NCI-H1092 (cell line): ENCODE results near the gene NAA38.

Experiments used
- DNase-seq: peaks from one replicate; lab custom pipeline; 2025; lab: John Stamatoyannopoulos, UW

The NAA38 gene

DNA sequence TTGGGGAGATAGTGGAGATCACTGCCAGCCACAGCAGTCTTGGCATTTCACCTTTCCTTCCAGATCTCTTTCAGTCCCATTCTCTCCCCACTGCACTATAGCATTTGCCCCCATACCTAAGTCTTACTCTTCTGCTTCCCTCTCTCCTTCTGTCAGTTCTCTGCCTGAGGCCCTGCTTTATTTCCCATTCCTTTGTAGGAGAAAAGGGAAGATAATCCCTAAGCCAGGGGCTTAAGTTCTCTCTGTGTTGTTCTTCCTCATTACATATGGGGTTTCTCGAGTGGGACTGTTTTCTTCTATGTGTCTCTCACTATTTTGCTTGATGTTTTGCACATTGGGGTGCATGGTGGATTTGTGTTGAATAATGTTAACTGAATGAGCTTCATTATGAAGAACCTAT, 16.9 kb downstream of the NAA38 start:
- DNase-seq = no peak

DNA sequence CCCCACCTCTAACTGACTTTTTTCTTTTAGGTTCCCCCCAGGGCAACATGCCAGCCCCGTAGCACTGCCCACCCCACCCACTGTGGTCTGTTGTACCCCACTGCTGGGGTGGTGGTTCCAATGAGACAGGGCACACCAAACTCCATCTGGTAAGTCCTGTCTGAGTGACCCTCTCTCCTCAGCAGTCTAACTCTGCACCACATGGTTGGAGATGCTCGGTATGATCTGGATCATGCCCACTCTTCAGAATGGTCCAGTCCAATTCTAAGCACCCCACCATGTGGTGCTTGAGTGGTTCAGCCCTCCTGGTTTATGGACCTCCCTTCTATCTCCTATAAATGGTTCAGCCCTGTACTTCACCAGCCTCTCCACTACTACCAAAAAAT, 17.5 kb downstream of the NAA38 start:
- DNase-seq = no peak

DNA sequence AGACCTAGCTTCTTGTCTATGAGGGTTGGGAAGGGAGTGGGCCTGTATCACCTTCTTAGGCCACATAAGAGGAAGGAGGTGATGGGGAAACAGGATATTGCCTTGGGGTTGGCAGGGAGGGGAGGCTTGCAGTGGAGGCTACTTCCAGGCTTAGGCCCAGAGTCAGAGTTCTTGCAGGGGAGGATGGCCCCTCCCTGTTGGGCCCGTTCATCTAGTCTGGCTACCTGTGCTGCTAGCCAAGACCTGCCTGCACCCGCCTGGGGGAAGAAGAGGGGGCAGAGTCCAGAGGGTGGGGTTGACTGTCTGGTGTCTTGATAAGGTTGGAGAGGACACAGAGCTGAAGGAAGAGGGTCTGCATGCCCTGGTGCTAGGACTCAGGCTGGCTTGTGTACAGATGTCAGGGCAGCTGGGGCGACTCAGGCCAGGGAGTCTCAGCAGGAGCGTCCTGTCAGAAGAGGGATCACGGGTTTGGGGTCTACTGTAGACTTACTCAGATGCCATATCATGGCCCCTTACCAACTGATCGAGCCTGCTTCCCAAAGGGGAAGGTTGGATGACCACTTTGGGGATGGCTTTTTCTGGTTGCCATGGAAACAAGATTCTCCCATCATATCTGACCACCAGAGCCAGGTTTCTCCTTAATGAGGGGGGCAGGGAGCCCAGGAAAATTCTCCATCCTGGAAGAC, 18.0 kb downstream of the NAA38 start:
- no peak for DNase-seq

DNA sequence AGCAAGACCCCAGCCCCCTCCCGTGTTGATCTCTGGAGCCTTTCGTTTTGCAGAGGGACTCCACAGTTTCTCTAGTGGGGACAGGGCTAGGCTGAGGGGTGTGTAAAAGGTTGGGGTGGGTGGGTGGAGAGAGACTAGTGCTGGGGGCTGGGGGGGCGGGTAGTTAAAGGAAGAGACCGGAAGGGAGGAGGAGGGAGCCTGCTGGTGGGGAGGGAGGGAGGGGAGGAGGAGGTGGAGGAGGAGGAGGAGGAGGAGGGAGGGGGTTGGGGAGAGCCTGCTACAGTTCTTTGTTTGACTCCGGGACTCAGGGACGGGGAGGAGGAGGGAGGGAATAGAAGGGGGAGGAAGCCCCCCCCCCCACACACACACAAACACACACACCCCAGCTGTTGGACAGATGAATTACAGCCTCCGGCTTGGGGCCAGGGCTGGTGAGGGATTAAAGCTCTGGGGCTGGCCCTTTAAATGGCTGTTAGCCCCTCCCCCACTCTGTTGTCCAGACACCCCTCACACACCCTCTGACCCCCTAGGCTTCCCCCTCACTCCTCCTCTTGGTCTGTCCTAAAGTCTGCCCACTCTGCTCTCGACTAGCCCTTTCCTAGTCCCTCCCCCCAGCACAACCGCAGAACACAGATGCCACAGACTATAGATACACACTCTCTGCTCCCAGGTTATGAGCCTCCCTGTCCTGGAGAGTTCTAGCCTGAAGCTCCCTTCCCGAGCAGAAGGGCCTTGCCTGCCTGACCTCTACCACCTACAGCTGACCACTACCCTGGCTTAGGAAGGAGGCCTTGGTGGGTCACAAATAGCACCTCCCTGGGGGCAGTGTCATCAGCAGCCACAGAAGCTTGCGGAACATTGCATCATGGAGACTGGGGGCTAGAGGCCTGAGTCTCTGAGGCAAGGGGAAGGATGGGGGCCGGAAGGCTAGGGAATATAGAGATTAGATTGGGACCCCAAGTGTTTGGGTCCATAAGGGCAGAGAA, 19.0 kb downstream of the NAA38 start:
- DNase-seq = no peak

DNA sequence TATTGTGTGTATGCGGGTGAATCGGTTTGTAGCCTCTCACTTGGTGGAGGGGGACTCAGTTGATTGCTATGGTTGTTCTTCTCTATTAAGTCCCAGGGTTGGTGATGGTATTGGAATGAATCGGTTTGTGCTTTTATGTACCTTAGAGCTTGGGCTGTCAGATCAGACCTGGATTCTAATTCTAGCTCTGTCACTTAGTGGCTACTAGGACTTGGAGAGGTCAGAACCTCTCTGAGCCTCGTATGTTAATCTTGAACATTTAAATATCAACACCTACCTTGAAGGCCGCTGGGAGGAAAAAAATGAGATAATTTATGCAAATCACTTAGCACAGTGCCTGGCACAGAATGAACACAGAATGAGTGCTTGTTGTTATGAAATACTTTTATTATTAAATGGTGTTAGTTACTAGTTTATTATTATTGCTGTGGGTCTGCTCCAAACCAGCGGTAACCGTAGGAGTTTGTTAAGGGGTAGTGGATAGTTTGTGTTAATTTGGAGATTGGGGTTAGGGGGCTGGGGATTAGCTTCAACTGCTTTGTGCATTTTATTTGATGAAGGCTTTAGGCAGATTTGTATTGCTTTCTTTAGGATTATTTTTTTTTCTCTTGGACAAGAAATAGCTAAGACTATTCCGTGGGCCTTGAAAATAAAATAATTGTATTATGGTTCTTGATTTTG, 19.8 kb downstream of the NAA38 start:
- no peak for DNase-seq

DNA sequence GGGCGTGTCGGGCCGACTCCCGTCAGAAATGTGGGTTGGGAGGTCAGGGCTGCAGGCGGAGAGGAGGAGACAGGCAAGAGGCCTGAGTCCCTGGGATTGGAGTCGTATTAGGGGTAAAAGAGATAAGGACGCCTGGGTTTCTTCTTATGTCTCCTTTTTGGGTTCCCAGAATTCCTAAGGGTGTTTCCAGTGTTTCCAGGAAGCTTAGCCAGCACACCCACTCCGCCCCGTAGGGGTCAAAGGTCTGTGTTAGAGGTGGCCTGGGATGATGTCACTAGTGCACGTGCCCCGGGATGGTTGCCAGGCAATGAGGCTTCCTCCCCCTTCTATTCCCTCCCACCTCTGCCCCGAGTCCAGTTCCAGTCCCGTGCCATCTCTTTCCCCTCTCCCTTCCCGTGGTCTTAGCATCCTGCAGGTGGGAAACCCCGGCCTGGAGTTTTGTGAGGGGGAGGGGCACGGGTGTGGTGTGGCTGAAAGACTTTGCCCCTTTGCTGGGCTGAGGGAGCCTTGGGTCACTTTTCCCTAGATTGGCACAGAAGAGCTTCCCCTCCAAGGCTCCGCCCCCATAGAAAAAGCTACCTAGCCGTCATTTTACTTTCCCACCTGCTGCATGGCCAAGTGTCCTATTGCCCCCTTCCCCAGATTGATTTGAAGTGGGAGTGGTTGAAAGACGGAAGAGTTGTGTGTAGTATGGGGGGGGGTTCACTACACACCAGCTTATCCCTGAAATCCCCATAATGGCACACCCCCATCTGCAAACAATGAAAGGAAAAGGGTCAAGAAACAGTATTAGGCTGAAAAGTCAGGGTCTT, 20.6 kb downstream of the NAA38 start:
- DNase-seq = peak; percentile 92

DNA sequence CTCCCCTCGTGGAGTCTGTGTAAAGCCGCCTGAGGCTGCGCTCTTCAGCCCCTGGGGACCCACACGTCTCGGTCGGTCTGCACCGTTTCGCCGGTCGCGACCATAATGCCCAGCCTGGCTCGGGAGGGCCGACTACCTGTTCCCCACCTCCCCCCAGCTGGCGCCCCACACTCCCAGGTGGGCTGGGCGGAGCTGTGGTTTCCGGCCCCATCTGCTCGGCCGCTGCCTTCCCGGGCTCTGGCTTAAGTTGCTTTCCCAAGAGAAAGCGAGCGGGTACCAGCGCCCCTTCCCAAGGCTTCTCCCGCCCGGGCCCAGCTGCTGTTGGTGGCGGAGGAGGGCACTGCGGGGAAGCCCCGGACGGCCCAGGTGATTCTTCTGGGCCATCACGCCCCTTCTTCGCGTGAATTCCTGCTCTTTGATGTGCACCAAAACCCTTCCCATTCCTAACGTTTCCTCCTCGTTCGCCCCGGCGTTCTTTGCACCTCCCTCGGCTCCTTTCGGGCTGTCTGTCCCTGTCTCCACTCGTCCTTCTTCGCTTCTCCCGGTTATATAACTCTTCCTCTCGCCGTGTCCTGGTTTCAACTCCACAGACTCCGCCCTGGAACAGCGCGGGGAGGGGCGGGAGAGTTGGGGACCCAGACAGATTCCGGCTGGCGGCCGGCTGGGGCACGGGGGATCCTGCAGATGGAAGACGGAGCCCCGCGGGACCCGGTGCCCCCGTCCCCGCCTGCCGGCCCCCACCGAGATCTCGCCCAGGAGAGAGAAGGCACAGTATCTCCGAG, 21.4 kb downstream of the NAA38 start:
- no peak for DNase-seq

DNA sequence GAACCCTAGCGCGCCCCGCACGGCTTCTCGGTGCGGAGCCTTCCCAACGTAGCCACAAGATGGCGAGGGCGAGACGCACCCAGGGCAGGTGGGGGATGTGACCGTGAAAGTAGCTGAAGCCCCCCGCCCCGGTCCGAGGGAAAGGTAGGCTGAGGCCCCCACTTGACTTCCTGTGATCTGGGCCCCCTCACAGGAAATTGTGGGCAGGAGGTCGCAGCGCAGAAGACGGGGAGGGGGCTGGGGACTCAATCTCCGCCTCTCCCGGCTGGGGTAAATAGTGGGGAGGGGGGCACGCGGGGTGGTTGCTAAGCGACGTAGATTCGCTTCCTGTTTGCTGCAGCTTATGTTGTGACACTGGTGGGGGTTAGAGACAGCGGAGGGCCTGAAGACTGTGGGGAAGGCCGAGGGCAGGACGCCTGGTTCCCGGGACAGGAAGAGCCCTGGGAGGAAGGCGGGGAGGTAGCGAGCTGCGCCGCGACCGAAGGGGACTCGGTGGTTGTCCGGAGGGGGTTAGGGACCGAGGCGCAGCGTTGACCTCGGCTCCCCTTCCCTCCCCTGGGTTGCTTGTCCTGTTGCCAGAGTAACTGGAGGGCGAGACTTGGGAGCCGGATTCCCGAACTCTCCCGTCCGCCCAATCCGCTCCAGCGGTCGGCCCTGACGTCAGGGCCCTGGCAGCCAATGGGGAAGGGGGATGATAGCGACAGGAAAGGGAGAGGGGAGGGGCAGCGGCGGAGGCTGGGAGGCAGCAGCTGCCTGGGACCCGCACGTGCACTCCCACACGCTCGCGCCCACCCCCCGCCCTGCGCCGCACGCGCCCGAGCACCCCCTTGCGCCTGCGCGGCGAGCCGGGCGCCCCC, 22.2 kb downstream of the NAA38 start:
- peak; percentile 94 for DNase-seq

DNA sequence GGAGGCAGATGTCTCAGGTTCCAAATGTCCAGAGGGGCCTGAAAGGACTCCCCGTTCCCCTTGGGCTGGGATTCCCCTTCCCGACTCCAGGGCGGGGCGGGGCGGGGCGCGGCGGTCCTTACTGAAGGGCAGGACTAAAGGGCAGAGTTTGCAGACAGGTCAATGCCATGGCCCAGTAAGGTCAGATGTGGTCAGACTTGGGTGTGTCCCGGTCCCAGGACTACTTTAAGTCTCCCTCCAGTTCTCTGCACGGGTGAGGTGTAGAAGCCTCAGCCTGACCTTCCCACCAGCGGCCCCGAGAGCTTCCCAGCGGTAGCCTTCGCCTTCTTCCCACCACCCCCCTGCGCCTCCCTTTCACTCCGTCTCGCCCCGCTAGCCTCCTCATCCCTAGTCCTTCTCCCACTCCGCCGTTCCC, 22.8 kb downstream of the NAA38 start:
- no peak for DNase-seq

DNA sequence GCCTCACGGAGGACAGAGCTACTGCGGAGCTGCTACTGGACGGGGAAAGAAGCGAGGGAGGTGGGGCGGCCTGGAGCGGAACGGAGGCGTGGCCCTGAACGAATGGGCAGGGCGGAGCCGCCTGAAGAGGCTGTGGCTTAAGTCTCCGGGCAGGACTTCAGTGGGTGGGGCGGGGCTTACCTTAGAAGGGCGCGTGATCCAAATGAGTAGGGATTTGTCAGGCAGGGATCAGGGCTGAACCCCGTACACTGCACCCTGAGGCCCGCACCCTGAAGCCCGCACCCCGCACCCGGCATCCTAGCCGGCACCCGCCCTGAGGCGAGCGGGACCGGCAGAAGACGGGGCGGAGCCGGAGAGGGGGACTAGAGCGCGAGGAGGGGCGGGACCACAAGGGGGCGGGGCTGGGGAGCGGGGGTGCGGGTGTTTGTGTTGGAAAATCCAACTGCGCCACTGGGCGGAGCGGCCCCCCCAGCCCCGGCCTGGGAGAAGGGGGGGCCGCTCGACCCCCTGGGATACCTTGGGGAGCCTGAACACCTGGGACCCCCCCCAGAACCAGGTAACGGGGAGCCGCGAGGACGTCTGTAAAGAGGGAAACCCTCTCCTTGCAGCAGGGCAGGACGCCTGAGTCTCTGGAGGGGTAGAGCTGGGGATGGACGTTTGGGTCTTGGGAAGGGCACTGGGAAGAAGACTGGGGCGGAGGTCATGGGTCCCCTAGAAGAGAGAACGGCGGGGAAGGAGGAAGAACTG, 23.4 kb downstream of the NAA38 start, which contains the start of gene KDM6B:
KDM6B (plus strand) TSS at position 423 of the 747 bp plus-strand sequence. CDS start 11,338 bp downstream, outside the sequence.
- peak; percentile 58 for DNase-seq

DNA sequence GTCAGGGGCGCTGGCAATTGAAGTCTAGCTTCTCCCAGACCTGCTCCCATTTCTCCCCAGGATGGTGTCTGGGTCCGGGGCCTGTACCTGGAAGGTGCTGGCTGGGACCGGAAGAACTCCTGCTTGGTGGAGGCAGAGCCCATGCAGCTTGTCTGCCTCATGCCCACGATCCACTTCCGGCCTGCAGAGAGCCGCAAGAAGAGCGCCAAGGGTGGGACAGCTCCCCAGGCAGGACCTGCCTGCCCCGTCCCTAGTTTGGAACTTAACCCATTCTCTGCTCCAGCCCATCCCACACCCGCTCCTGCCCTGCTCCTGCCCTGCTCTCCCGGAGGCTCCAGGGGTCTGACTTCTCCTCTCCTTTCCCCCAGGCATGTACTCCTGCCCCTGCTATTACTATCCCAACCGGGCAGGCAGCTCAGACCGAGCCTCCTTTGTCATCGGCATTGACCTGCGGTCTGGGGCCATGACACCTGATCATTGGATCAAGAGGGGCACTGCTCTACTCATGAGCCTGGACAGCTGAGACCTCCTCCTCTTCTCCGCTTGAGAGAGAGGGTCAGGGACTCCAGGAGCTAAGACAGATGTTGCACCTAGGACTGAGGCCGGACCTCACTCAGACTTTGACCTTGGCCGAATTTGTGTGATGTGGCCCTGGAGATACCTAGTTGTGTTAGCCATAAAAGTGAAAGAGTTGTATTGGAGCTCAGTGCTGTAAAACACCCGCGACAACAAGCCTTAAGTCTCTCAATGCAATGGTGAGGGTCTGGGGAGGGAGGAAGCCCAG, 24.2 kb downstream of the NAA38 start:
- DNase-seq = no peak

DNA sequence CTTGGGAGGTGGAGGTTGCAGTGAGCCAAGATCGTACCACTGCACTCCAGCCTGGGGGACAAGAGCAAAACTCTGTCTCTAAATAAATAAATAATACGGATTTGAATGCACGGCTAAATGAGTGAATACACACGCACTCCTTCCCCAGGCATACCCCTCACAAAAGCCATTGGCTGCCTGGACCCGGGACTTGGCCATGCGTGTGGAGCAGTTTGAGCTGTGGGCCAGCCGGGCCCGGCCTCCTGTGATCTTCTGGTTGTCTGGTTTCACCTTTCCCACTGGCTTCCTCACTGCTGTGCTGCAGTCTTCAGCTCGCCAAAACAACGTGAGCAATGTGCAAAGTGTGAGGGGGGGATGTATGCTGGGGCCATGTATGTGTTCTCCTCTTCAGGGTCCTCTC, 24.9 kb downstream of the NAA38 start:
- no peak for DNase-seq

DNA sequence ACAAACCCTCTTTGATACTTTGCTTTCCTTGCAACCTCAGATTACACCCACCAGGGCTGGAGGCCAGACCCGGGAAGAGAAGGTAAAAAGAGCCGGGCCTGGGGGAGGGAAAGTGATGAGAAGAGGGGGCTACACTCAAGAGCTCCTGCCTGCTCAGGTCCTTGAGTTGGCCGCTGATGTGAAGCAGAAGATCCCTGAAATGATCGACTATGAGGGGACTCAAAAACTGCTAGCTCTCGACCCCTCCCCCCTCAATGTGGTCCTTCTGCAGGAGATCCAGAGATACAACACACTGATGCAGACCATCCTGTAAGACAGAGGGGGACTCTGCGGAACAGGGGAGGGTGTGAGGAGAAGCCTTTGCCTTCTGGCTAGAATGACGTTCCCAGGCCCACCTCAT, 26.1 kb downstream of the NAA38 start:
- no peak for DNase-seq

DNA sequence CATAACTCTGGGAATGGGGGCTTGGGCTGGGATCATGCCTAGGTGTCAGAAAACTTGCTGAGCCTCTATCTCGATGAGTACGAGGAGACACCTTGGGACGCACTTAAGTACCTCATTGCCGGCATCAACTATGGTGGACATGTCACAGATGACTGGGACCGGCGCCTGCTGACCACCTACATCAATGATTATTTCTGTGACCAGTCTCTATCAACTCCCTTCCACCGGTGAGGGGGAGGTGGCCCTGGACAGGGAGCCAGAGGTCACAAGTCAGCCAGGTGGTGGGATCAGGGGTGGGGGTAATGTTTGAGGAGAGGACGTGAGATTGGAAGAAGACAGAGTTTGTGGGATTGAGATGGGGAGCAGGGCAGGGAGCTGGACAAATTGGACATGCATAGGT, 26.7 kb downstream of the NAA38 start:
- no peak for DNase-seq

DNA sequence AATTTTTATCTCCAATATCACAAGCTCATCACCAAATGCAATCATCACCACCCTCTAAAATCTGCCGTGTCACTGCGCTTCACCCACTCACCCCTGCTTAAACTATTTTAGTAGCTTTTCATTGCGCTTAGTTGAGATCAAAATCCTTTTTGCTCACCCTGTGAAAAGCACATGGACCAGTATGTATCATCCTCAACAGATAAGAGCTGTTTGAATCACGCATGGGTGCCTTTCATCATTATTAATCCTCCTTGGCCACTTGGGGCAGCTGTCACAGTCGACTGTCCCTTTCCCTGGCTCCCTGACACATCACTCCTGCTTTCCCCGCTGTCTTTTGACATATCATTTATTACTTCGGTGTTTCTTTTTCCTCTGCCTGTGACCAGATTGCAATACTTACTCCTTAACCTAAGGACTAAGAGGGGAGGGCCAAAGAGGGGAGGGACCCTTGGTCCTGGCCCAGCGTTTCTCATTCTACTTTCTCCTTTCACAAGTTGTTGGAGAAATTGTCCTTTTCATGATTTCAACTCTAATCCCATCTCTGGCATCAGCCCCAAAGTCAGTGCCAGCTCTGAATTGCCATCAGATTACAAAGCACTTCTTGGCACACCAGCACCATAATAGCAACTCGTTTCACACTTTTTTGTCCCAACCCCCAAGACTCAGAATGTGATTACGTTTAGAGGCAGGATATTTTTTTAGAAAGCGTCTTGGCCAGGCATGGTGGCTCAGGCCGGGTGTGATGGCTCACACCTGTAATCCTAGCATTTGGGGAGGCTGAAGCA, 32.0 kb downstream of the NAA38 start:
- DNase-seq = no peak

DNA sequence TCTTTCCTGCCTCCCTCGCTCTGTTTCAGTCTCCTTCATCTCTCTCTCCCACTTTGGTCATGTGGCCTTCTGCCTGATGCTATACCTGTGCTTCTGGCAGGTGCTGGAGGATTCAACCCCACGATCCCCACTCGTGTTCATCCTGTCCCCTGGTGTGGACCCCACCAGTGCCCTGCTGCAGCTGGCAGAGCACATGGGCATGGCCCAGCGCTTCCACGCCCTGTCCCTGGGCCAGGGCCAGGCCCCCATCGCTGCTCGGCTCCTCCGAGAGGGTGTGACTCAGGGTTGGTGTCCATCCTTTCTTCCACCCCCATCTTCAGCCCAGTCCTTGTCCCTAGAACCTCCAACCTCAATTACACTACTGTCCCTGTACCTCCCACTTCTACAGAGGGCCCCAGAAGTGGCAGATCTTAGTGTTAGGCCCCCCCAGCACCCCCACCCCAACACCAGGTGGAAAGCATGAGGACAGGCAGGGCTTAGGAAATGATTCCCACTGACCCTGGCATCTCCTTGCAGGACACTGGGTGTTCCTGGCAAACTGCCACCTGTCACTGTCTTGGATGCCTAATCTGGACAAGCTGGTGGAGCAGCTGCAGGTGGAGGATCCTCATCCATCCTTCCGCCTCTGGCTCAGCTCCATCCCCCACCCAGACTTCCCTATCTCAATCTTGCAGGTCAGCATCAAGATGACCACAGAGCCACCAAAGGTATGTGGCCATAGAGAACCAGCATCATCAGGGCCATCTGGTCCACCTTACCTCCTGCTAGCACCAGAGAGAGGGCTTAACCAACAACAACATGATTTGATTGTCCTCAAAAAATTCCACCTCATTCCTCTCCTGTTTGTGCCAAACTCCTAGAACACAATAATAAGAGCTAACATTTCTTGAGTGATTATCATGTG, 33.1 kb downstream of the NAA38 start:
- no peak for DNase-seq
